HG03457 (cell line): ENCODE measurements around the gene TAF6.

Experiments
- ATAC-seq: cut with Tn5 transposase; IDR thresholded peaks from one replicate; pipeline ENCODE4 v1.9.1; 2021; ENCODE audit warnings: moderate number of reproducible peaks; ENCODE audit not compliant: unreplicated experiment

TAF6 gene

GRCh38 chr7:100098913-100099312, 20.2 kb downstream of the TAF6 start:
- no peak for ATAC-seq

DNA sequence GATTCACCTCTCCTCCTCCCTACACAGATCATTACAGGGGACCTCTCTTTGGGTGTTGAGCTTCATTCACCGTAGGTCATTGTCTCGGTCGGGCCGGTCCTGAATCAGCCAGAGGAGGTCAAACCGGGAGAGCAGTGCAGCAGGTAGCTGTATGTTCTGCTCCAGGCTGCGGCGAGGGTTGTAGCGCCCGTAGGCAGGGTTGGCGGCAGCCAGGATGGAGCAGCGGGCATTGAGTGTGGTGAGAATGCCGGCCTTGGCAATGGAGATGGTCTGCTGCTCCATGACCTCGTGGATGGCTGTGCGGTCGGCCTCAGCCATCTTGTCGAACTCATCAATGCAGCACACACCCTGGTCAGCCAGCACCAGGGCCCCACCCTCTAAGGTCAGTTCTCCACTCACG, 23.5 kb downstream of the TAF6 start:
- ATAC-seq, result no peak

GRCh38 chr7:100095289-100095688, 23.9 kb downstream of the TAF6 start:
- no peak for ATAC-seq

DNA sequence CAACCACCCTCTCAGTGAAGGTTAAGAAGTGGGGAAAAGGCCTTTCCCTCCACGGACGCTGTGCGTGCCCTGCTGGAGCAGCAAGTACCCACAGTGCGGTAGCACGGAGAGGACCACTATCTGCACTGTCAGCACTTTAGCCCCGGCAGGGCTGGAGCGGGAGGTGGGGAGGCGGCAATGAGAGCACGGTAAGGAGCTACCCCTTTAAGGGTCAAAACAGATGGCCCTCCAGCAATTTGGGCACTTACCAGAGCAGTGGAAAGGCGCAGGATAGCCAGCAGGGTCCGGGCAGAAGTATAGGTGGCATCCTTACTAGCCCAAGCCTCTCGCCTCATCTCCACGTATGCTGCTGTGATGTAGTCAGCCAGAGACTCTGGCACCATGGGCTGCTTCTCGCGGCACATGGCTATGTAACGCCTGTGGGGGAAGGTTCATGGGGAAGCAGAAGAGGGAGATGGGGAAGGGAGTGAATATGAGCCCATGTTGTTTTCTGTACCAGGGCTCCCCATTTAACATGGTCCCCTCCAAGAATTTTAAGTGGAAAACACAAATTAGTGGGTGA, 25.2 kb downstream of the TAF6 start:
- ATAC-seq, result no peak

DNA sequence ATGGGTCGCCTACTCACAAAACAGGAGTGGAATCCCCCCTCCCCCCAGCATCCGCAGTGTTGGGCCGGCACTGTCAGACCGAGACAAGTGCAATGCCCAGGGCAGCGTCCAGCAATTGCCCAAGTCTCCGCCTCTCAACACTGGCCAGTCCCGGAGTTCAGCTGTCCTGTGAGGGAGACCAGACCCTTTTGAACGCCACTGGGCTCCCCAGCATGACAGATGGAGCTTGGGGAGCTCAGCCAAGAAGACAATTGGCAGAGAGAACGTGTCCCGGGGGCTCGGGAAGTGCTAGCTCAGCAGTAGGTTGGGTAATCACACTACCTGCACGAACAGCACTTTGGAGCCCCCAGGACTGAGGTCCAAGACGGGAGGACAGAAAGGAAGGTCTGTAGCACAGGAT, 25.7 kb downstream of the TAF6 start:
- ATAC-seq, result no peak

GRCh38 chr7:100093054-100093453, 26.1 kb downstream of the TAF6 start:
- ATAC-seq, result no peak

- no peak for ATAC-seq
Measured at GRCh38 chr7:100091411-100092181, 27.6 kb downstream of the TAF6 start.

- no peak for ATAC-seq
Measured at GRCh38 chr7:100090527-100091410, 28.4 kb downstream of the TAF6 start.

GRCh38 chr7:100089458-100090196, 29.5 kb downstream of the TAF6 start:
- ATAC-seq, result no peak

DNA sequence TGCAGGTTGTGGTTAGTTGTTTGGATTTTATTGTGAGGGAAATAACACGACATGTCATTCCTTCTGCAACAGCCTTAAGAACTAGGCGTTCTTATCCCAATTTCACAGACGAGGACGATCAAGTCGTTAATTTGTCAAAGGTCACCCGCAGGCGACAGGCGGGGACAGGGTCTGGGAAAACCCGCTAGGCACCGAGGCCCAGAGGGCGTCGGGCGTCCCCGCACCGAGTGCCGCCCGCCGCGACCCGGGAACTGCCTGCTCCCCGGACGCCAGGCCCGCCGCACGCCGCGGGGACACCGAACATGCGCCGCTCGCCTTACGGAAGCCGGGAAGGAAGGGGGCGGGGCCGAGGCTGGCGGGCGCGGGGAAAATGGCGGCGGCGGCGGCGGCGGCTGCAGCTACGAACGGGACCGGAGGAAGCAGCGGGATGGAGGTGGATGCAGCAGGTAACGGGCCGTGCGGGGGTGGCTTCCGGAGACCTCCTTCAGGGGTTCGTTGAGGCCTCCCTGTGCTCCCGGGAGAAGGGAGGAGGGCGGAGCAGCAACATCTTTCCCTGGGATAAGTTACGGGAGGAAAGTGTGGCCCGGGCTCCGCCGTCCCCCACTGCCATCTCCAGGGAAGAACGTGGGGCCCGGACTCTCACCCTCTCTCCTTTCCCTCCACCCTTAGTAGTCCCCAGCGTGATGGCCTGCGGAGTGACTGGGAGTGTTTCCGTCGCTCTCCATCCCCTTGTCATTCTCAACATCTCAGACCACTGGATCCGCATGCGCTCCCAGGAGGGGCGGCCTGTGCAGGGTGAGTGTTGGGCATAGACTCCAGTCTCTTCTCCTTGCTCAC, 30.3 kb downstream of the TAF6 start, which contains the start of gene COPS6:
Gene COPS6 (plus strand): TSS at position 349 of the 837 bp plus-strand sequence. CDS start 22 bp downstream, at position 371.
- ATAC-seq, result no peak

- no peak for ATAC-seq
Measured at GRCh38 chr7:100088095-100088620, 31.0 kb downstream of the TAF6 start.

GRCh38 chr7:100087055-100087750, 32.0 kb downstream of the TAF6 start:
- ATAC-seq, result no peak

- ATAC-seq, result no peak
Measured at GRCh38 chr7:100085515-100085914, 33.6 kb downstream of the TAF6 start.

DNA sequence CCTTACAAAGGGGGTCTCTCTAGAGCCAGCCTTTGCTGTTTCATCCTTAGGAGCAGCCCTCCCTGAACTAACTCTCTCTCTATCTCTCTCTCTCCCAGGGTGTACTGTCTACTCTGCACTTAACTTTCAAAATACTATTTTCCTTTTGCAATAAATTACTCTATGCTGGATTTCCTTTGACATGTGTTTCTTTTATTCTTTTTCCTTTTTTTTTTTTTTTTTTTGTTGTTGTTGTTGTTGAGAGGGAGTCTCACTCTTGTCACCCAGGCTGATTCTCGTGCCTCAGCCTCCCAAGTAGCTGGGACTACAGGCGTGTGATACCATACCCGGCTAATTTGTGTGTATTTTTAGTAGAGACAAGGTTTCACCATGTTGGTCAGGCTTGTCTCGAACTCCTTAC, 36.2 kb downstream of the TAF6 start:
- no peak for ATAC-seq

GRCh38 chr7:100081535-100082102, 37.5 kb downstream of the TAF6 start, which contains the start of gene ZNF3:
Gene ZNF3, minus strand, starts transcription at chr7:100081723. Its CDS starts 4,366 bp downstream, at chr7:100077357.
- peak; percentile 59 for ATAC-seq

- ATAC-seq, result no peak
Measured at GRCh38 chr7:100080907-100081534, 38.1 kb downstream of the TAF6 start.

- no peak for ATAC-seq
Measured at GRCh38 chr7:100079024-100079560, 40.1 kb downstream of the TAF6 start.

GRCh38 chr7:100077205-100077604, 42.0 kb downstream of the TAF6 start:
- no peak for ATAC-seq
